SK-N-SH (cell line): ENCODE data around the gene SRSF3. TPM values are rescaled to one million over a fixed set of nuclear protein-coding genes. Genes with fewer than 3 reads are reported as not detected.

Experiments used
- CTCF ChIA-PET: fragments of 300-600, 350-600 bp; formaldehyde crosslinking; extraction: SDS; loops from one replicate; lab custom pipeline; 2021; lab: Yijun Ruan, JAX
- POLR2A ChIA-PET: fragments of 350-600 bp; sonication (Branson Sonifier 250); formaldehyde crosslinking; extraction: SDS; loops from one replicate; lab custom pipeline; 2020; ENCODE audit warnings: antibody characterized with exemption, inconsistent platforms; lab: Yijun Ruan, JAX
- DNase-seq: peaks from one replicate; pipeline ENCODE4 v3.0.0; 2012
- H2AFZ ChIP-seq: fragments of 200-600 bp; sonication (generic); 2 replicates; pipeline ENCODE4 v1.8.1; 2016; ENCODE audit warnings: antibody characterized with exemption, mild to moderate bottlenecking, low read depth
- H3F3A ChIP-seq: fragments of 200-600 bp; sonication (generic); replicated peaks from 2 replicates; pipeline ENCODE3; 2016; ENCODE audit warnings: antibody characterized with exemption, mild to moderate bottlenecking; ENCODE audit not compliant: insufficient read depth
- H3K27ac ChIP-seq, 2 experiments: fragments of 200-500 bp in 1 of 2; fragments of 200-600 bp in 1 of 2; sonication (Bioruptor generic) in 1 of 2; sonication (generic), shearing (Covaris generic) in 1 of 2; 2 replicates each; pipeline versions ENCODE4 v1.5.1 to v1.6.1; 2014 to 2016; ENCODE audit warnings: low read depth in 2 of 2, inconsistent platforms in 1 of 2, low read length in 1 of 2, mild to moderate bottlenecking in 1 of 2, mixed read lengths in 1 of 2
- H3K27me3 ChIP-seq: fragments of 200-600 bp; sonication (generic), shearing (Covaris generic); 2 replicates; pipeline ENCODE4 v1.6.1; 2016; ENCODE audit warnings: mixed run types; ENCODE audit not compliant: insufficient read depth
- H3K36me3 ChIP-seq, 2 experiments: fragments of 200-500 bp in 1 of 2; fragments of 200-600 bp in 1 of 2; sonication (Bioruptor generic) in 1 of 2; sonication (generic) in 1 of 2; replicated peaks in 1 of 2; 2 replicates each; pipeline versions ENCODE3 to v1.5.1; 2014 to 2016; ENCODE audit warnings: low read length in 1 of 2, mild to moderate bottlenecking in 1 of 2; ENCODE audit not compliant: insufficient read depth in 2 of 2, control insufficient read depth in 1 of 2
- H3K4me1 ChIP-seq, 2 experiments: fragments of 200-500 bp in 1 of 2; fragments of 200-600 bp in 1 of 2; sonication (Bioruptor generic) in 1 of 2; sonication (generic), shearing (Covaris generic) in 1 of 2; 2 replicates each; pipeline versions ENCODE4 v1.5.1 to v1.6.1; 2014 to 2016; ENCODE audit warnings: low read depth in 1 of 2, low read length in 1 of 2, mixed run types in 1 of 2; ENCODE audit not compliant: insufficient read depth in 2 of 2, control insufficient read depth in 1 of 2
- H3K4me2 ChIP-seq: fragments of 200-600 bp; sonication (generic), shearing (Covaris generic); 2 replicates; pipeline ENCODE4 v1.6.1; 2017; ENCODE audit warnings: mixed run types
- H3K4me3 ChIP-seq, 2 experiments: fragments of 200-500 bp in 1 of 2; fragments of 200-600 bp in 1 of 2; sonication (Bioruptor generic) in 1 of 2; sonication (generic), shearing (Covaris generic) in 1 of 2; 2 replicates each; pipeline versions ENCODE4 v1.5.1 to v1.8.1; 2014 to 2016; ENCODE audit warnings: low read depth in 2 of 2, inconsistent platforms in 1 of 2, low read length in 1 of 2, mild to moderate bottlenecking in 1 of 2, mixed read lengths in 1 of 2, moderate library complexity in 1 of 2
- H3K79me2 ChIP-seq: fragments of 200-600 bp; sonication (generic); 2 replicates; pipeline ENCODE4 v1.8.1; 2017; ENCODE audit warnings: mild to moderate bottlenecking; ENCODE audit not compliant: insufficient read depth
- H3K9ac ChIP-seq: fragments of 200-600 bp; sonication (generic); 2 replicates; pipeline ENCODE4 v1.6.1; 2017; ENCODE audit warnings: mixed run types
- H3K9me2 ChIP-seq: fragments of 200-600 bp; sonication (generic); 2 replicates; pipeline ENCODE4 v1.6.1; 2017; ENCODE audit warnings: mixed run types
- H3K9me3 ChIP-seq: fragments of 200-600 bp; sonication (generic); 2 replicates; pipeline ENCODE4 v1.6.1; 2017; ENCODE audit warnings: mixed run types, mild to moderate bottlenecking, moderate library complexity
- H4K20me1 ChIP-seq: fragments of 200-600 bp; sonication (generic); 2 replicates; pipeline ENCODE4 v1.6.1; 2017; ENCODE audit warnings: mild to moderate bottlenecking, mixed run types; ENCODE audit not compliant: insufficient read depth
- CHD2 ChIP-seq: fragments of 150-350 bp; IDR thresholded peaks from 2 replicates; pipeline ENCODE4 v1.6.1; 2018; ENCODE audit warnings: low read length; ENCODE audit not compliant: partially characterized antibody
- EP300 ChIP-seq, 2 experiments: IDR thresholded peaks; 2 replicates each; pipeline versions ENCODE4 v1.4.0 to v1.6.1; 2012; ENCODE audit warnings: borderline replicate concordance in 1 of 2, low read depth in 1 of 2, low read length in 1 of 2
- EZH2phosphoT487 ChIP-seq: fragments of 200-600 bp; sonication (generic); IDR thresholded peaks from 2 replicates; pipeline ENCODE4 v1.6.1; 2017; ENCODE audit warnings: low read depth, mixed run types, mild to moderate bottlenecking, antibody characterized with exemption, moderate library complexity, borderline replicate concordance
- FOSL2 ChIP-seq: IDR thresholded peaks from 2 replicates; pipeline ENCODE4 v1.4.0; 2012; ENCODE audit warnings: low read depth, mild to moderate bottlenecking, moderate library complexity, borderline replicate concordance
- IRF3 ChIP-seq: fragments of 150-350 bp; IDR thresholded peaks from 2 replicates; pipeline ENCODE4 v1.6.1; 2016; ENCODE audit warnings: mild to moderate bottlenecking, low read depth, low read length
- JUND ChIP-seq: IDR thresholded peaks from 2 replicates; pipeline ENCODE4 v1.4.0; 2012
- NFIC ChIP-seq: IDR thresholded peaks from 2 replicates; pipeline ENCODE4 v1.4.0; 2012; ENCODE audit warnings: borderline replicate concordance
- RAD21 ChIP-seq: IDR thresholded peaks from 2 replicates; pipeline ENCODE4 v1.6.1; 2012; ENCODE audit warnings: mild to moderate bottlenecking, low read length
- RCOR1 ChIP-seq: fragments of 150-350 bp; IDR thresholded peaks from 2 replicates; pipeline ENCODE4 v1.6.1; 2017; ENCODE audit warnings: antibody characterized with exemption, low read length
- RFX5 ChIP-seq: IDR thresholded peaks from 2 replicates; pipeline ENCODE4 v1.6.1; 2012; ENCODE audit warnings: mild to moderate bottlenecking, improper control_type of control experiment, low read length
- RXRA ChIP-seq: IDR thresholded peaks from 2 replicates; pipeline ENCODE4 v1.4.0; 2012; ENCODE audit warnings: low read depth, mild to moderate bottlenecking, borderline replicate concordance
- SIN3A ChIP-seq: IDR thresholded peaks from 2 replicates; pipeline ENCODE4 v1.6.1; 2012; ENCODE audit warnings: low read depth, mild to moderate bottlenecking, low read length, moderate library complexity, borderline replicate concordance
- SMC3 ChIP-seq: IDR thresholded peaks from 2 replicates; pipeline ENCODE4 v1.6.1; 2012; ENCODE audit warnings: low read depth, low read length, improper control_type of control experiment
- TAF1 ChIP-seq: IDR thresholded peaks from 2 replicates; pipeline ENCODE4 v1.6.1; 2012; ENCODE audit warnings: low read depth, mild to moderate bottlenecking, low read length, moderate library complexity, borderline replicate concordance
- TCF12 ChIP-seq: IDR thresholded peaks from 2 replicates; pipeline ENCODE4 v1.4.0; 2012
- USF2 ChIP-seq: fragments of 150-350 bp; IDR thresholded peaks from 2 replicates; pipeline ENCODE4 v1.6.1; 2017; ENCODE audit warnings: antibody characterized with exemption, low read length, low read depth, borderline replicate concordance
- YY1 ChIP-seq: IDR thresholded peaks from 2 replicates; pipeline ENCODE4 v1.4.0; 2012; ENCODE audit warnings: low read depth, mild to moderate bottlenecking
- WGBS: methylation state at CpG from one replicate; pipeline ENCODE4 v1.1.6; 2017; ENCODE audit warnings: low lambda C conversion rate; 5-methylcytosine and 5-hydroxymethylcytosine counted together
- polyA plus RNA-seq, 3 experiments: library from polyadenylated mRNA; depleted of rRNA; stranded (reverse); fragments of >200 nt; gene quantifications; 2 replicates each; pipeline ENCODE4 v1.2.3, GENCODE V29; 2012
- TF ChIP-seq, protein P1 (sequence below): IDR thresholded peaks from 2 replicates; pipeline ENCODE4 v1.6.1; 2012; ENCODE audit warnings: mild to moderate bottlenecking, low read depth, low read length, moderate library complexity

Gene SRSF3
- polyA plus RNA-seq, 1 of the 3 experiments (the other 2 are of a cell fraction) = 351 TPM

DNA sequence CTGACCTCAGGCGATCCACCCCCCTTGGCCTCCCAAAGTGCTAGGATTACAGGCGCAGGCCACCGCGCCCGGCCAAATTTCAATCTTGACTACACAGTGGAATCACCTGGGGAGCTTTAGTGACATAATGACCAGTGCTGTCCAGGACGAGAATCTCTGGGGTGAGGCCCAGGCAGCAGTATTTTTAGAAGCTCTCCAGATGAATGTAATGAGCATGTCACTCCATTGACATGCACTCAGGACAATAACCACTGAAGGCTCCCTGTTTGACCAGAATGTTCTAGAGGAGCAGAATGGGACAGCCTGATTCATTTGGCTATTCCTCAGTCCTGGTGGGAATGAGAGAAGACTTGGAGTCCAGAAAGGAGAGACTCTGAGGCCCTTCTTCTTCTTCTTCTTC lies 39.2 kb downstream of the SRSF3 start:
- Histone ChIP-seq H3K4me2 (no peak overlapping the region), H3K4me1 (peaks cover 0 to 8% of the 10 kb centered on the region in 2 experiments; a peak in 1 of 4 replicates), H3K79me2 (no peaks in the 10 kb centered on the region), H3K9ac (no peak overlapping the region), H3K27me3 (no peaks in the 10 kb centered on the region), H3K27ac (no peak overlapping the region), H2AFZ (no peak overlapping the region), H3K4me3 (no peak overlapping the region), H3F3A (no peaks in the 10 kb centered on the region), H3K9me2 (no peaks in the 10 kb centered on the region), H3K36me3 (no peaks in the 10 kb centered on the region), H3K9me3 (no peaks in the 10 kb centered on the region), H4K20me1 (no peaks in the 10 kb centered on the region)
- 95% methylated on average over 6 of the region's 6 CpGs for WGBS
- TF ChIP-seq SMC3 (no peak), EP300 (IDR thresholded peaks at IDR 0.05; ENCODE audit: borderline replicate concordance in 1 of 2, low read depth in 1 of 2, low read length in 1 of 2) (no peak), IRF3 (no peak), YY1 (no peak), USF2 (no peak), RAD21 (no peak), RXRA (no peak), FOSL2 (no peak), EZH2phosphoT487 (no peak)
- TF ChIP-seq, protein P1, sequence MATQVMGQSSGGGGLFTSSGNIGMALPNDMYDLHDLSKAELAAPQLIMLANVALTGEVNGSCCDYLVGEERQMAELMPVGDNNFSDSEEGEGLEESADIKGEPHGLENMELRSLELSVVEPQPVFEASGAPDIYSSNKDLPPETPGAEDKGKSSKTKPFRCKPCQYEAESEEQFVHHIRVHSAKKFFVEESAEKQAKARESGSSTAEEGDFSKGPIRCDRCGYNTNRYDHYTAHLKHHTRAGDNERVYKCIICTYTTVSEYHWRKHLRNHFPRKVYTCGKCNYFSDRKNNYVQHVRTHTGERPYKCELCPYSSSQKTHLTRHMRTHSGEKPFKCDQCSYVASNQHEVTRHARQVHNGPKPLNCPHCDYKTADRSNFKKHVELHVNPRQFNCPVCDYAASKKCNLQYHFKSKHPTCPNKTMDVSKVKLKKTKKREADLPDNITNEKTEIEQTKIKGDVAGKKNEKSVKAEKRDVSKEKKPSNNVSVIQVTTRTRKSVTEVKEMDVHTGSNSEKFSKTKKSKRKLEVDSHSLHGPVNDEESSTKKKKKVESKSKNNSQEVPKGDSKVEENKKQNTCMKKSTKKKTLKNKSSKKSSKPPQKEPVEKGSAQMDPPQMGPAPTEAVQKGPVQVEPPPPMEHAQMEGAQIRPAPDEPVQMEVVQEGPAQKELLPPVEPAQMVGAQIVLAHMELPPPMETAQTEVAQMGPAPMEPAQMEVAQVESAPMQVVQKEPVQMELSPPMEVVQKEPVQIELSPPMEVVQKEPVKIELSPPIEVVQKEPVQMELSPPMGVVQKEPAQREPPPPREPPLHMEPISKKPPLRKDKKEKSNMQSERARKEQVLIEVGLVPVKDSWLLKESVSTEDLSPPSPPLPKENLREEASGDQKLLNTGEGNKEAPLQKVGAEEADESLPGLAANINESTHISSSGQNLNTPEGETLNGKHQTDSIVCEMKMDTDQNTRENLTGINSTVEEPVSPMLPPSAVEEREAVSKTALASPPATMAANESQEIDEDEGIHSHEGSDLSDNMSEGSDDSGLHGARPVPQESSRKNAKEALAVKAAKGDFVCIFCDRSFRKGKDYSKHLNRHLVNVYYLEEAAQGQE = no peak
- CTCF ChIA-PET = interaction anchor here (1.1 to 1.3 kb wide), 3 partner anchors 9 to 92 kb away, joined by 3 read pairs; no protein-coding TSS in a partner anchor
- POLR2A ChIA-PET = no interaction called here
- DNase-seq = no peak

- 62% methylated on average over 9 of the region's 9 CpGs for WGBS
- Histone ChIP-seq H4K20me1 (no peaks in the 10 kb centered on the region), H3K4me2 (peak overlapping the region; percentile 27; the same call in 1 of the 2 replicates), H3K9ac (no peak overlapping the region), H3K36me3 (no peaks in the 10 kb centered on the region), H3K9me3 (no peaks in the 10 kb centered on the region), H3K79me2 (no peaks in the 10 kb centered on the region), H3K9me2 (no peaks in the 10 kb centered on the region), H3K27me3 (no peaks in the 10 kb centered on the region), H2AFZ (no peak overlapping the region), H3K27ac (peak overlapping the region; percentile 24 to 36; a peak in 2 of 4 replicates), H3K4me1 (peaks cover 0 to 8% of the 10 kb centered on the region in 2 experiments; a peak in 1 of 4 replicates), H3F3A (no peaks in the 10 kb centered on the region), H3K4me3 (no peak overlapping the region)
- DNase-seq = peak; percentile 52
- CTCF ChIA-PET = interaction anchor here (1.3 to 1.4 kb wide), 2 partner anchors 10 to 218 kb away, joined by 3 read pairs; no protein-coding TSS in a partner anchor
- TF ChIP-seq FOSL2 (no peak), RAD21 (no peak), NFIC (peak; percentile 70), RCOR1 (no peak), EP300 (IDR thresholded peaks at IDR 0.05; ENCODE audit: borderline replicate concordance in 1 of 2, low read depth in 1 of 2, low read length in 1 of 2) (0 out of 4 replicates have a peak, but pooled peaks of 1 of the 2 experiments have one; percentile 18), CHD2 (no peak), RFX5 (no peak), SMC3 (0 out of 2 replicates have a peak, but pooled peaks have one; percentile 0), TAF1 (no peak), JUND (no peak), TCF12 (peak; percentile 54; the same call in 1 of the 2 replicates), SIN3A (no peak)
- POLR2A ChIA-PET = no interaction called here
Observed at GRCh38 chr6:36633915-36634314, 39.8 kb downstream of the SRSF3 start.
